Measurements from ENCODE around the gene ARHGAP42.

DNA sequence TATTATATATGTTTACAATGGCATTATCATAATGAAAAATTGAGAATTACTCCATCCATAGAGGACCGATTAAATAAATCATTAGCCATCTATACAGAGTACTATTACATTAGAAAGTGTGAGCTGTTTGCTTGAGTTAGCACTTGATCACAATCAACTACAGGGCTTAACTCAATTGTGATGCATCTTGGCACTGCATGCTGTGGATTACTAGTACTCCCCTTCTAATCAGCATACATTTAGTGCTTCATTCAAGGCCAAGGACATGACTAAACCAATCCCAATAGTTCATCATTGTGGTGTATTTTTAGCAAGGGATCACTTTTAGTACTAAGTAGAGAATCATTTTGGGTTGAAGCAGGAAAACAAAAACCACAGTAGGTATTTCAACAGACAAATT, 23.5 kb upstream of the ARHGAP42 start:
- TF ChIP-seq POLR2AphosphoS5 (IDR thresholded peaks at IDR 0.05; ENCODE audit: borderline replicate concordance, low read depth, low read length) (no peak), FOXP2 (optimal IDR thresholded peaks at IDR 0.05; ENCODE audit: control extremely low read depth, extremely low read length, insufficient read depth) (no peak)

Measured in SK-N-MC (cell line).